NCI-H345 (cell line): ENCODE data around the gene KPTN.

Experiments
- DNase-seq: peaks from one replicate; lab custom pipeline; 2025; lab: John Stamatoyannopoulos, UW

KPTN gene

DNA sequence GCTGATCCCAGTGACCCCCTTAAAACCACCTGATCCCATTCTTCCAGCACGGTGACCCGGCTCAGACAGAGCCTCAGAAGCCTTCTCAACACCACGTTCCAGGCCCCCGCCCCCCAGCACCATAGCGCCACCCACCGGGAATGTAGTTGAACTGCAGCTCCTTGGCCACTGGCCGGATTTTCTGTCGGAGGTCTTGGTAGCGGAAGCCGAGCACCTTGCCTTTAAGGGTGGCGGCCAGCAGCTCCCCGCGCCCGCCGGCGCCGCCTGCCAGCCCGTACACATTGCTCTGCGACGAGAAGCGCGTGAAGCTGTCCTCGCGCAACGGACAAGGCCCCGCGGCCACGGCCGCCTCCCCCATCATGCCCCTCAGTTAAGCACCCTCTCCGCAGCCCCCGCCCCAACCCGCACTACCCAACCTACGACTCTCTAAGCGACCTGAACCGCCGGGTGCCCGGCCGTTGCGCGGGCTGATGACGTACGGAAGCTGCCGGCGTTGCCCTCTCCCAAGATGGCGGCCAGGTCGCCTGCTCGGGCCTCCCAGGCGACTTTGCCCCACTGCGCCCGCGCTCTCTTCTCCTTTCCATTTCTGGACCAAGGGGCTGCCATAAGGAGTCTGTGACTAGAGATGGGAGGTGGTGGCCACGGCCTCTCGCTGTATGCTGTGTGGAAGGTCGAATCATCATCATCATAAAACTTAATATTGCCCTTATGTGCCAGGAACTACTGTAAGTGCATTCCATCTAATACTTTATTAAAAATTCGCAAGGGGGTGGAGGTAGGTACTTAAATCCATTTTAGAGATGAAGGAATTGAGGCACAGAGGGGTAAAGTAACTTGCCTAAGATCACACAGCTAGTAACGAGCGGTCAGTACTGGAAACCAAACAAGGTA, at the start of gene KPTN:
KPTN (minus strand) TSS at position 420 of the 891 bp plus-strand sequence; CDS start at position 361, 59 bp downstream.
- DNase-seq, result peak; percentile 85

DNA sequence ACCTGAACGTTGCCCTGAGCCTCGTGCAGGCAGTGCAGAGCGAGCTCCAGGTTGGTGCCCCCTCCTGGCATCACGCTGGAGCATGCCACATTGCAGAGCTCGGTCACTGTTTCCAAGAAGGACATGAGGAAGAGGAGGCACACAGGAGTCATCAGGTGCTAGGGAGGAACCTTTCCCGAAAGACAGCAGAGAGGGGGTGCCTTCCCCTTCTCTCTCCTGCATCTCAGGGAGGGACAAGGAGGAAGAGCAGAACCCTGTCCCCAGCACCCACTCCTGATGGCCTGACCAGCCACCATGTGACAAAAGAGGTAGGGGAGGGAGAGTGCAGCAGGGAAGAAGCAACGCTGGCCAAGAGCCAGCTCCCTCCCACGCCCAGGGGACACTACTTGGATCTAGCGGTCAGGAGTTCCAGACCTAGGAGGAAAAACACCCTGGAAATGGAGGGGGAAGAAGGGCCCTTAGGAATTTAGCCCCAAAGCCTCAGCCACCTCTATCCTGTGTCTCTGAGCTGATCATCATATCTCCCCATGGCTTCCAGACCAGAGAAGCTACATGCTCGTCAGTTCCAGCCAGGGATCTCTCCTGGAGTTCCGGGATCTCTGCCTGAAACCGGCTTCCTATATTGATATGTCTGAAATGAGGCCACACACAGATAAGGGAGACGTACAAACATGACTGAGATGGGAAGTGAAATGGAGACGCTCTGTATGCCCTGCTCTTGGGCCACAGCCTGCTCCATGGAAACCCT, 47.8 kb upstream of the KPTN start:
- no peak for DNase-seq

DNA sequence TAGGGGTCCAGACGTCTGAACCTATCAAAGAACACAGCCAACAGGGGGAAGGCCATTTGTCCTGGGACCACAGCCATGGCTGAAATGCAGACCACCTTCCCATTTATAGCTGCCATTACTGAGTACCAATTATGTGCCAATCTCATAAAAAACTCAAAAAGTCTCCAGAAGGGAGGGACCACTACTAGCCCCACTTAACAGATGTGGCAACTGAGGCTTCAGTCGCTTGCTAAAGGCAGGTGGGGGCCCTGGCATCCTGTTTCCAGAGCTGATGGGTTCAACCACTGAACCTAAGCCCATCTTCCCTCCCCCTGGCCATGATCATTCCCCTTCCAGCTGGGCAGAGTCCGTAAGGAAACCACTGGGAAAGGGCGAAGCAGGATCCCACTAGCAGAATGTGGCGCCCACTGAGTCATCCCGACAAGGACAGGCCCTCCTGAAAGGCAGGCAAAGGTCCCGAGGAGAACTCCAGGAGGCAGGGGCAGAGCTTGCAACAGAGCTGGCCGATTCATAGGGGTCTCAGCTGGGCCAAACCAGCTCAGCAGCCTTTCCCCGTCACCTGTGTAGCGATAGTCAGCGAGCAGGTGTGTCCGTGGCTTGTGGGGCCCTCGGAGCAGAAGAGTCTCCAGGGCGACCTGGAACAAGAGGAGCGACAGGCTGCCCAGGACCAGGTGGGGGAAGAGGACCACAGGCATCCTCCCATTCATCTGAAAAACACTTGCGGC, 45.2 kb upstream of the KPTN start:
- no peak for DNase-seq

DNA sequence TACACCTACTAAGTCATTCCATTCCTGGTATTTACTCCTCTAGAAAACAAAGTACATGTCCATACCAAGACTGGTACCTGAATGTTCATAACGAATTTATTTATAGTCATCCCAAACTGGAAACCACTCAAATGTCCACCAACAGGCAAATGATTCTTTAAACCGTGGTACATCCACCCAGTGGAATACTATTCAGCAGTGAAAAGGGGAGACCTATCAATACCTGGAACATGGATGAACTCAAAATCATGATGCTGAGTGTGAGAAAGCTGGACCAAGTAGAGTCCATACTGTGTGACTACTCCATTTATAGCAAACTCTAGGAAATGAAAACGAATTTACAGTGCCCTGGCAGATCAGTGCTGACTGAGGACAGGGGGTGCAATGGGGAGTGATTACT, 42.8 kb upstream of the KPTN start:
- no peak for DNase-seq

DNA sequence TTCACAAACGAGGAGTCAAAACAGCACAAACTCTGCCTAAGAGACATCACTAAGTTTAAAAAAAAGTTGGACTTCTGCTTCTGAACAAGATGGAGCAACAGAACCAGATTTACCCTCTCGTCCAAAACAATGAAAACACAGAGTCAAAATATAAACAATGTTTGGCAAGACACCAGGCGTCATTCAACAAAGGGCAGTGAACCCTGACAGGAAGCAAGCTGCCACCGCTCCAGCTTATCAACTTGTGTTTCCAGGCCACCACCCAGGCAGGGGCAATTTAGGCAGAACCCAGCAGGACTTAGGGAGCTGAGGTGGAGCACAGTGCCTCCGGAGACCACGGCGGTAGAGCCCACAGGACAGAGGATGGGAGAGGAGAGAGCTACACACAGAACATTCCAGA, 39.5 kb upstream of the KPTN start:
- peak; percentile 1 for DNase-seq

DNA sequence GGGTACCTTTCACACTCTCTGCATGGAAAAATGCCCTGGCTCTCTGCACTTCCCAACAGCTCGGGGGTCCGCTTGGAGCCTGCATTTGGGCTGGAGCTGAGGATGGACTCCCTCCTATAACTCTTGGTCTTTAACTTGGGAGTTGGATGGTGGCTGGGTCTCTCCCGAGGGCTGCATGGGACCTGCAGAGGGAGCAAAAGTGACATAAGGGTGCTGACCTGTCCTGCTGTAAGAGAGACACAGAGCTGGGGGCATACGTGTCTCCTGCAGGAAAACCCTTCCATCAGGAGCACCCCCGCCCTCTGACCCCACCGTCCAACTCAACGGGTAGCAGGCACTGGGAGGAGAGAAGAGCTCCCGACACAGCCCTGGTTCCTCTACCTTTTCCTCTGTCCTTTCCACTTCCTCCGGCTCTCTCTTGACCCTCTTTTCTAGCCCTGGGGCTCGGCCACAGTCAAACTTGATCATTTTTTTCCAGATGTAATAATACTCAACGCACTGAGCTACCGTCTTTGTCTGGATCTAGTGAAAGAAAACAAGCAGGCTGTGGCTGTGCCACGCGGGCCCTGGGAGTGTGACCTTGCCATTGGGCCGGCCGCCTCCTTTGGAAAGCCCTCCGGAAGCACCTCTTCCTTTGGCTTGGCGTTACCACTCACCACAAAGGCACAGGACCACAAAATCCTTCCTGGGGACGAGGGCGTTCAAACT, 37.6 kb upstream of the KPTN start:
- no peak for DNase-seq

DNA sequence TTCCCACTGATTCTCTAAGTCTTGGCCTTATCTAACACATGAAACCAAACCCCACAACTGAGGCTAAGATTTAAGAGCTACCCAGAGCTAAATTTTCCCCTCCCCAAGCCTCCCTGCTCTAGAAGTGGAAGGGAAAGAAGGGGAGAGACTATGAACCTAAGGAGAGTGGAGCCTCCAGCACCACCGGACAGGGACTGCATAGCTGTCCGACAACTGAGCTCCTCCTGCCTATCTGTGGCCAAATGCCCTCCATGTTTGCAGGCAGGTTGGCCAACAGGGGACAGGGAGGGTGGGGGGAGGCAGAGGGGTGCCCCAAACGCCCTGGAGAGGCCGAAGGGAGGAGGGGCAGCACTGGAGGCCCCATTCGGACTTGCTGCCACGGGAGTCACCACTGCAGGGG, 36.8 kb upstream of the KPTN start:
- no peak for DNase-seq

DNA sequence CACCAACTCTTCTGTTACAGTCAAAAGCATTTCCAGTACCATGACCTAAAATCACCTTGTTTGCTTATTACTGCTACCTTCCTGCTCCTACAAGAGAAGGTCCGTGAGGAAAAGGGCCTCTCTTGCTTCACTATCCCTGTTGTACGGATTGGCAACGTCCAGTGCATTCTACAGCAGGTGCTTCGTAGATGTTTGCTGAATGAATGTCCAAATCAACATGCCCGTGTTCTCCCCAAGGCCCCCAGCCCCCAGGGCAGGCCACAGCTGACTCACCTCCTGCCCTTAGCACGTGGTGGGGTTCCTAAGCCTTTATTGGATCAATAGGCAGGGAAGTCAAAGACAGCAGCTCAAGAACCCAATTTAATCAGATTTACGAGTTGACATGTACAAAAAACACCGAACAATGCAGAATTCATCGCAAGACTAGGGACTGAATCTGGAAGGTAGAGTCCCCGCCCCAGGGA, 36.4 kb upstream of the KPTN start:
- DNase-seq, result no peak

DNA sequence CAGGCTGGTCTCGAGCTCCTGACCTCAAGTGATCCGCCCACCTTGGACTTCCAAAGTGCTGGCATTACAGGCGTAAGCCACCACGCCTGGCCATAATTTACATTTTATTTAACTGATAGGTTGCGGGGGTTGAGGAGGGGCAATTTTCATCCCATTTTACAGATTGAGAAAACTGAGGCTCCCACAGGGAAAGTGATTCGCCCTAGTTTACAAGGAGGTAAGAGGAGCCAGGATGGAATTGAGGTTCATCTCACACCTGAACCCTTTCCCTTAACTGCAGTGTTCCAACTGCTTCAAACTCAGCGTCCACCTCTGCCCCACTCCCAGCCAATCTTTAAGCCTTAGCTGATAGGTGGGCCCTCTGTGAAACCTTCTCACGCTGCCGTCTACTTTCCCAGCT, 34.8 kb upstream of the KPTN start:
- no peak for DNase-seq

DNA sequence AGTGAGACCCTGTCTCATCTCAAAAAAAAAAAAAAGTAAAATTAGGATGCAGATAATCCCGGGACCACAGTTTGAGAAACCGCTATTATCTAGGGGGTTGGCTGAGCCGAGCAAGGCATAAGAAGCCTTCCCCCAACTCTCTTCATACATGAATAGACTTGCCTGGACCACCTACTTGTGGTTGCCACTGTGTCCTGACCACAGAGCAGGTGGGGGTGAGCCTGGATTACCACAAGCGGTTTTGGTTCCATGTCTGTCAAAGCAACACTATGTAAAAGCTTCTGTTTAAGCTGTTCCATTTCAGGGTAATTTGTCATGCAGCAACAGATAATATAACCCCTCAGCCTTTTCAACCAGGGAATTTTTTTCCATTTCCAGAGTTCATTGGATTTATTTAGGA, 34.1 kb upstream of the KPTN start:
- DNase-seq, result no peak

DNA sequence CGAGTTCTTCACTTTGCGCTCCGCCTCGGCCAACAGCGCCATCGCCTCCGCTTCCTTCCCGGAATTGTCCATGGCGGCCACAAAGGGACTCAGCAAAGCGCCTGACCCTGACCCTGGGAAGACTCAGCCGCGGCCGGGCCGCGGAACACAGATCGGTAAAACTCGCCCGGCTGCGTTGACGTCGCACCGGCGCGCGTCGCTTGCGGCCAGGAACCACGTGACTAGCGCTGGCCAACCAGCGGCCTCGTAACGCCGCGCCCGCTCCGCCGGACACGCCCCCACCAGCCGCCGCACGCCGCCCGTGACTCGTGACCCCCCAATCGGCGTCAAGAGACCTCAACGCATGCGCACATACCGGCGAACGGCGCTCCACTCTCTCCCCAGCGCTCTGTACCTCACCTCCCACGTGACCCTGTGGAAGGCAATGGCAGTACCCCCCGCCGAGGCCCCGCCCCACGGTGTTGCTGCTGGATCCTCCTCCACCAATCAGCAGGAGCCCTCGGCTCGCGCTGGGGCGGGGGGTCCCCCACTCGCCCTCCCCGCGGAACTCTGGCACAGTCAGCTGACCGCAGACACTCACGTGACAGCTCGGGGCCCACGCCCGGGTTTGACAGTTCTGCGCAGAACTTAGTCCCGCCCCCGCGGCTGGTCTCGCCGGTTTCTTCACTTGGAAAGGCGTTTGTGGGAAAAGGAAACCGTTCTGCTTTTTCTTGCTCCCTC, 31.0 kb upstream of the KPTN start, which contains the start of gene NAPA:
NAPA (minus strand) TSS at position 195 of the 720 bp plus-strand sequence; CDS start at position 72, 123 bp downstream.
- peak; percentile 99 for DNase-seq

DNA sequence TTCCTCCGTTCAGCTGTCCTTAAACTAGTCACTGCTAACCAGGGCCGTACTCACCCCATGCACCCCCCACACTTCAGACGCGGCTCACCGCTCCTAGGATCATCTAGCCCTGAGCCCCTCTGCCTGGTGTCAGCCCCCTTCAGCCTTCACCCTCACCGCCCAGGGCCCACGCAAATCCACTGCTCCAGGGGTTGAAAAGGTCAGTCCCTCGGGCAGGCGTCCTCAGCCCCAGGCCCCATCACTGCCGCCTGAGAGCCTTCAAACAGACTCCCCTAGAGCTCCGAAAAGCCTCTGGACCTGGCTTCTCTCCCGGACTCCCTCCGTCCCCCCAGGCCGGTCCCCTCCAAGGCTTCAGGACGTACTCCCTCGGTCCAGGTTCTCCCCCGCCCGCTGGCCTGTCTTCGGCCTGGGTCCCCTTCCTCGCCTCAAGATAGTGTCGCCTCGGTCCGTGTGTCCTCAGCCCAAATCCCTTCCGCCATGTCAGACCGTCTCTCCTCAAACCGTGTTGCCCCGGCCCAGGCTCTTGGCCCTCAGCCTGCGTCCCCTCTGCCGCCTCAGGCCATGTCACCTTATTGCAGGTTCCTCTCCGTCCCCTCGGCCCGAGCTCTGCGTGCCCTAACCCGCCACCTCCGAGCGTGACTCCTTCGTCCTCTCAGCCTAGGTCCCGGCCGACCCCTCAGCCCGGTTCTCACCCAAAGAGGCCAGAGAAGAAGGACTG, 30.3 kb upstream of the KPTN start:
- no peak for DNase-seq

DNA sequence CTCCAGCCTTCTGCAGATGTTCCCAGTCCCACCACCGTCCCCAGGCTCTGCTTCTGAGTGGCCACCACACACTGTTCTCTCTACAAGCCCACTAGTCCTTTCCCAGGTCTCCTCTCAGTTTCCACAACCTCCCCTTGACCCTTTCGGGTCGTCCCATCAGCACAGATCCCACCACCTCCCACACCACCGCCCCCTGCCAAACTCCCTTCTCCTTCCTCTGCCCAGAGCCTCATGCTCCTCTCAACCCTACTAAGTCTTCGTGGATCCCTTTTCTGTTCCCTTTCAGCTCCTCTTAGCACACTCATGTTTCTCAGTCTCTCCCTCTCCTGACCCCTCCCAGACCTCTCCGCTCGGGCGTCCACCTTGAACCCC, 28.9 kb upstream of the KPTN start:
- no peak for DNase-seq

DNA sequence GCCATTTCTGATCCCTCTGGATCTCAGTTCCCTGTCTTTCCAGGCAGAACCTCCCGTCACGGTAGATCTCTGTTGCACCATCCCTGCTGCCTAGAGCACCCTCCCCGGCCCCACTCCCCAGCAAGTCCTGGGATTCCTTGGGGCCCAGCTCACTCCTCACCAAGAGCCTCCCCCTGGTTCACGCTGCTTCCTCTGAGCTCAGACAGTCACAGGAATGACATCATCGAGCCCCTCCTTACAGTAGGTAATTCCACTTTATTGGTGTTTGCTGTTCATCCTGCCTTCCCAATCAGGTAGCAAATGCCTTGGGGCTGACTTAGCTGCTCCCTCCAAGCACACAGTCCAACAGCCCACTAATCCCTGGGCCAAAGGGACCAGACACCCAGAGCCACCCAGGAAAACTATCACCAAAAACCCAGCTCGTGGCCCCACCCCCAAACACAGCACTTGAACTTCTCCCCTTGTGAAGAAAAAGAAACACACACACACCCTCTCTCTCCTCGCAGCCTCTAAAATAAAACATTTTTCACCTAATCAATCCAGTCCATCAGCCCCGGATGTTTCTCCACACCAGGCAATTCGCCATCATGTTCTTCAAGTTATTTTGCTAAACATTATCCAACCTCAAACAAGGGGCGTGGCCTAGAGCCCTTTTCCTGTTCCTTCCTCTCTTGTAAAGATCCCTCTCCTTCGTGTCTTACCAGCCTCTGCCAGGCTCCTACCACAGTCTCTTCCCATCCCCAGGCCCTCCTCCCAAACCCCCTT, 28.3 kb upstream of the KPTN start:
- no peak for DNase-seq

DNA sequence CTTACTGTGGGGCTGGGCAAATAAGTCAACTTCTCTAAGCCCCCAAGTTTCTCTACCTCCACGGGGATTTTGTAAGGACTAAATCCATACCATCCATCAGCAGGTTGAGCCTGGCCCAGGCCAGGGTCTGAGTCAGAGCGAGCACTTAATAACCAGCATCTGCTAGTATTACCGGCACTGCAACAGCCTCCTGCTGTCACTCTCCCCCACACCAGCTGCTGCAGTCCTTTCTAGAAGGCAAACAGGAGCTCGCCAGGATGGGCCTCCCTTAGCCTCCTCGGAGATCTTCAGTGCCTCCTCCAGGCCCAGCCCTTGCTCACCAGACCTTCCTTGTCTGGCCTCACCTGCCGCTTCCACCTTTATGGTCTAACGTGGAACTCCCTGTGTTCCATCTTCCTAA, 27.7 kb upstream of the KPTN start:
- DNase-seq, result no peak

DNA sequence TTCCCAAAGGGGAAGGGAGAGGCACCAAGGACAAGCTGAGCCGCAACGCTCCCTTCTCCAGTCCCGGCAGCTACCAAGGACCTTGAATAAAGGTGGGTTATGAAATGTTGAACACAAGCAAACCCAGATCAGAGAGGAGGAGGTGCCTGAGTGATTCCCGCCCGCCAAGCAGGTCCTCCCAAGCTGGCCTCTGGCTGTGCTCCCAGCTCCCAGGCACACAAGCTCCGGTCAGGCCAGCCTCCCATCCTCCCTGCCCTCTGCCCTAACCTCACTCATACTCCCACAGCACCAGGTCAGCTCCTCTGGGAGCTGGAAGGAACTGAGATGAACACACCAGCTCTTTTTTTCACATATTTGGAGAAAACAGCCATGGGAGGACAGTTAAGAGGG, 27.1 kb upstream of the KPTN start:
- DNase-seq, result no peak

DNA sequence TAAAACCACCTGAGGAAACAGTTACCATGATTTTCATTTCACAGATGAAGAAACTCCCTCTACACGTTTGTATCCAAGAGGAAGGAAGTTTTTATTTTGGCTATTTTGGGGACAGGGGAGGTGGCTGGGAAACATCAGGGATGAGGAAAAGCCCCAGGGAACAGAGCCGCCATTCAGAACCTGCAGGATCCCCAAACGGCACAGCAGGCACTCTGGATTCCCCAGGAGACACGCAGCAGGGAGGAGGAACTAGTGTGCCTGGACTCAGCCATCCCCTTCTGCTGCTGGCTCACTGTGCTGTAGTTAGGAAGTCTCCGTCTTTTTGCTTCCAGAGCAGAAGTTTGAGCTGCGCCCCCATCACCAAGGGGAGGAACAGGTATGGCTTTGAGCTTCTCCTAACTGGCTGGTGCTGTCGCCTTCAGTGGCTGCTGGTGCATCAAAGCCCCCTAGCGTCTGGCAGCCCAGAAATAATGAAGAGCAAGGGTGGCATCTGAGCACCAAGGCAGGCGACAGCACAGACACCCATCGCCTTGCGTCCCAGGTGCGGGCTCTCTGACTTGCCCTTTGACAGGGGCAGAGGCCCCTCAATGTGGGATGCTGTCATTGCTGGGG, 26.6 kb upstream of the KPTN start:
- DNase-seq, result no peak

DNA sequence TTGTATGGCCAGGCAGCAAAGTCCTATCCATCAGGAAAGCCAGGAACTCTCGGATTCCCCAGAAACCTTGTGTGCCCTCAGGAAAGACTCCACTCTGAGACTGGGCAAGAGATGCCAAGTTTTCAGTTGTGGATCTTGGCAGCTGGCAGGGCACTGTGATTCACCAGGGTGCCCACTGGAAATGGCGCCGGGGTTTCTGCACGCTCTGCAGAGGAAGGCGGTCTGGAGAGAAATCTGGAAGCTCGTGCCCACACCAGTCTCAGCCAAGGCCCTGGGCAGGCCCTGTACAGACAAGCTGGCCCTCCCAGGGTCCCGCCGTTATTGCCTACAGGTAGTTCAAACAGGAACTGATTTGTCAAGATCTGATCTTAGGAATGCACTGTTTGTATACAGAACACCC, 26.0 kb upstream of the KPTN start:
- no peak for DNase-seq

DNA sequence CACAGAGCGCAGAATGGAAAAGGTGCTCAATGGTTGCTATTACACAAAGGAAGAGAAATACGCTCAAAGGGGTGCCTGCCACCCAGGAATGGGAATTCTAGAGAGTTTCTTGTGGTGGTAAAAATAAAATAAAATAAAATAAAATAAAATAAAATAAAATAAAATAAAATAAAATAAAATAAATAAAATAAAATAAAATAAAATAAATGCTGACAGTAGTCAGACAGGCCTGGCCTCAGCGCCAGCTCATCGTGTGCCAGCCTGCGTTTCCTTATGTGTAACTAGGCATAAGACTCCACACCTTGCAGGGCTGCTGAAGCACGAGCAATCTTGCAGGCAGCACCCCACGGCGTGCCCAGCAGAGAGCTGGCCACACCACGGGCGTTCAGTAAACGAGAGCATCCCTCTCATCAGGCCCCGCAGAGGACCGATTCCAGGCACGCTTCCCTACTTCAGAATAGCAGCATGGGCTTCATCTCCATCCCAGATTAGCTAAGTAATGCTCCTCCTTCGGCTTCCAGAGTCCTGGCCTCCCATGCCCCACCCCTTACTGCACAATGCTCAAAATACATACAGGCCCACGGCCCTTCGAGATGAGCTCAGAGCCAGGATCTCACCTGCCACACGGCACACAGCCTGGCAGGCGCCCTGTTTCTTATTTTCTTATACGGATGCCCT, 25.3 kb upstream of the KPTN start:
- no peak for DNase-seq
